ENCODE data around the gene ARHGEF2. TPM values are rescaled to one million over a fixed set of nuclear protein-coding genes. Genes with fewer than 3 reads are reported as not detected.

ARHGEF2 gene
- total RNA-seq, 1 experiment from 2014 or later = 90.1 TPM

- BruUV-seq (replicated peaks) = no TSS peak
- TF ChIP-seq POLR2A (IDR thresholded peaks at IDR 0.05; ENCODE audit: borderline replicate concordance, extremely low read depth, insufficient read depth, insufficient read length) (no peak), POLR2AphosphoS5 (IDR thresholded peaks at IDR 0.05; ENCODE audit: low read depth, low read length) (peak; percentile 79), RAD21 (IDR thresholded peaks at IDR 0.05; ENCODE audit: low read depth) (no peak), CTCF (IDR thresholded peaks at IDR 0.05 in 2 of 3, conservative IDR thresholded peaks at IDR 0.05 in 1 of 3; ENCODE audit: borderline replicate concordance in 1 of 3, insufficient read depth in 1 of 3, low read depth in 2 of 3, low read length in 2 of 3) (peak in 1 of 3 experiments; percentile 21; a peak in 1 of 6 replicates), YY1 (IDR thresholded peaks at IDR 0.05; ENCODE audit: extremely low read depth, insufficient replicate concordance, low read depth, low read length) (no peak), MAX (IDR thresholded peaks at IDR 0.05) (no peak)
- Histone ChIP-seq H3K9me3 (ENCODE audit: control insufficient read depth in 1 of 2, insufficient read depth in 1 of 2, low read depth in 1 of 2, low read length in 2 of 2) (no peaks in the 10 kb centered on the region), H4K20me1 (ENCODE audit: insufficient read depth) (no peaks in the 10 kb centered on the region), H3K4me3 (replicated peaks in 1 of 2; ENCODE audit: low read depth in 1 of 2, low read length in 2 of 2) (peak overlapping the region in 1 of 2 experiments; percentile 23; a peak in 2 of 4 replicates), H2AFZ (ENCODE audit: low read depth, low read length, poor library complexity, severe bottlenecking) (no peak overlapping the region), H3K9ac (ENCODE audit: low read length) (no peak overlapping the region; the same call in 1 of the 2 replicates), H3K4me2 (ENCODE audit: low read length) (peak overlapping the region; percentile 27), H3K27me3 (ENCODE audit: insufficient read depth, low read length) (no peaks in the 10 kb centered on the region), H3K27ac (ENCODE audit: low read depth, low read length) (no peak overlapping the region), H3K4me1 (ENCODE audit: control insufficient read depth in 1 of 2, insufficient read depth in 2 of 2, low read length in 2 of 2) (peaks cover 32 to 43% of the 10 kb centered on the region in 2 experiments), H3K36me3 (ENCODE audit: control insufficient read depth in 1 of 2, insufficient read depth in 2 of 2, low read length in 2 of 2) (no peaks in the 10 kb centered on the region), H3K79me2 (ENCODE audit: insufficient read depth, low read length) (peaks cover 7% of the 10 kb centered on the region; the same call in 1 of the 2 replicates), H3K9me2 (ENCODE audit: insufficient read depth) (no peaks in the 10 kb centered on the region)
- DNase-seq (ENCODE audit: low read depth, low spot score) = peak; percentile 77
- ChIA-PET POLR2A (interaction anchor here (1.0 to 3.0 kb wide), 11 partner anchors 8 to 140 kb away, joined by 3 to 20 read pairs (median 5); partner anchors contain the start of gene KHDC4), CTCF (interaction anchor here (0.8 to 3.4 kb wide), 8 partner anchors 9 to 83 kb away, joined by 3 to 22 read pairs (median 4); partner anchors contain the start of gene RXFP4), RAD21 (ENCODE audit: low non-redundant PET in 1 of 2, low total read pairs in 2 of 2, uncharacterized antibody in 2 of 2, unreplicated experiment in 2 of 2) (interaction anchor here (0.6 to 1.2 kb wide), 3 partner anchors 20 to 43 kb away, joined by 3 read pairs; no protein-coding TSS in a partner anchor)
- peak; percentile 60 for ATAC-seq
- intact Hi-C loops (cut with micrococcal nuclease) = no loop called here
Observed at GRCh38 chr1:155983191-155984024, 5.1 kb upstream of the ARHGEF2 start.
